DMS153 (cell line): Measurements from ENCODE around the gene OR51B5.
"Not testable (repeated sequence)": the region's sequence is repeated elsewhere in the genome, so short reads cannot be mapped to it uniquely, and the experiment has no call there.

ENCODE experiments used
- DNase-seq: peaks from one replicate; lab custom pipeline; 2025; lab: John Stamatoyannopoulos, UW

OR51B5 gene, protein sequence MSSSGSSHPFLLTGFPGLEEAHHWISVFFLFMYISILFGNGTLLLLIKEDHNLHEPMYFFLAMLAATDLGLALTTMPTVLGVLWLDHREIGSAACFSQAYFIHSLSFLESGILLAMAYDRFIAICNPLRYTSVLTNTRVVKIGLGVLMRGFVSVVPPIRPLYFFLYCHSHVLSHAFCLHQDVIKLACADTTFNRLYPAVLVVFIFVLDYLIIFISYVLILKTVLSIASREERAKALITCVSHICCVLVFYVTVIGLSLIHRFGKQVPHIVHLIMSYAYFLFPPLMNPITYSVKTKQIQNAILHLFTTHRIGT

DNA sequence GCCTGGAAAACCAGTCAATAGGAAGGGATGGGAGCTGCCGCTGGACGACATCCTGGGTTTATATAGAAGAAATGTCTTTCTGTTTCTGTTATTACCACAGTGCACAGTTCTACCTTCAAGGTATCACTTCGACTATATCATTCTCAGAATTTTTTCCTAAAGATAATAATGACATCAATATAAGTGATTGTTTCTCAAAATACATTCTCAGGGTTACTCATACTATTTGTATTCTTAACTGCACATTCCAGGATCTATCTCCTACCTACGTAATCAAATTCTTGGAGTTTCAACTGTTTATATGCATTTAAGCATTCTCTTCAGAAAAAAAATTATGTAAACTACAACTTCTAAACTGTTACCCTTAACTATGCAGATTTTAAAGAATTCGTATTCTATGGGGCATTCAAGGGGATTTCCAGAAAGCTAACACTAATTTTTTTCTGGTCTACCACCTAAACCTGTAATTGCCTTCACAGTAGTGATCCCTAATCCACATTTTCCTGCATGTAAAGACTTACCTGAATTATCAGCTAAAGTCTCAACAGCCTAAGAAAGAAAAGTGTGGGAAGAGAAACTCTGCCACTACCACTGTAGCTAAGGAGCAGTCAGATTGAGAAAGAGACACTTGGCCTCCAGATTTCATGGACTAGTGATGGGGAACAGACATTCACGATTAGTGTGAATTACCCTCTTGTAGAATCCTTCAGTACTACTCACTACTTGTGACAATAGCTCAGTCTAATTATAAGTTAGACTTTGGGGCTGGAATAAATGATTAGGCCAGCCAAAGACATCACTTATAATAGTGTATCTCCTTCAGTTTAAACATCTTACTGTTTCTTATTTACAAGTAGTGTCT, at the start of gene OR51B5:
Gene OR51B5, minus strand, starts transcription at position 51 of the 862 bp plus-strand sequence. Its CDS starts 0 bp downstream, at position 51.
- DNase-seq = no peak

DNA sequence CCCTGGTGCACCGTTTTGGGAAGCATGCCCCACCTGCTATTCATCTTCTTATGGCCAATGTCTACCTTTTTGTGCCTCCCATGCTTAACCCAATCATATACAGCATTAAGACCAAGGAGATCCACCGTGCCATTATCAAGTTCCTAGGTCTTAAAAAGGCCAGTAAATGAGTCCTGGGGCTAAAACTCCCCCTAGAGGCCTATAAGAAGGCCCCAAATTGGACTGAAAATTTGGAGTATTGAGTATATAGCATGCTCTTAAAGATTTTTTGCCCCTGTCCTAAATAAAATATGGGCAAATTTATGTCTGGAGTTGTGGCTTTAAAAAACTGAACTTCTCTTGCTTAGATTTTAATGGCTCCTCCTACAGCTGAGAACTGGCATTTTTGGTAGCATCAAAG, 46.9 kb upstream of the OR51B5 start:
- no peak for DNase-seq

- DNase-seq = no peak
Measured at GRCh38 chr11:5384335-5384734, 41.0 kb upstream of the OR51B5 start.

DNA sequence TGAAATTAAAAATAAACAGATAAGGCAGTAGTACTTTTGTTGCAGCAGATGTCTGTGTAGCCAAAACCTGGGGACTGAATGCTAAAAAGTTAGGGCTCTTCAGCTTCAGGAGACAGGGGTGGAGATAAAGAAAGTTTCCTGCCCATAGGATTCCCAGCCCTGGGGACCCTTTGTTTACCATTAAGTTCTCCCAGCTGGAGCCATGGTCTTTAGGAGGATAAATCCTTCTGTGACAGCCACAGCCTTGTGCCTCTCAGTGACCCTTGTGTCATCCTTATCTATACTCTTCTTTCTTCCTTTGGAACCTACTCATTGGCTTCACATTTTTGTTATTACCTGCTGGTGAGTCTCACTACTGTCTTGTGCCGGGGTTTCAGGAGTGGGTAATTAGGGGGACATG, 40.3 kb upstream of the OR51B5 start, which contains the start of gene OR51M1:
Gene OR51M1, plus strand, starts transcription at position 237 of the 400 bp plus-strand sequence. CDS start 5,587 bp downstream, outside the sequence.
- no peak for DNase-seq

DNA sequence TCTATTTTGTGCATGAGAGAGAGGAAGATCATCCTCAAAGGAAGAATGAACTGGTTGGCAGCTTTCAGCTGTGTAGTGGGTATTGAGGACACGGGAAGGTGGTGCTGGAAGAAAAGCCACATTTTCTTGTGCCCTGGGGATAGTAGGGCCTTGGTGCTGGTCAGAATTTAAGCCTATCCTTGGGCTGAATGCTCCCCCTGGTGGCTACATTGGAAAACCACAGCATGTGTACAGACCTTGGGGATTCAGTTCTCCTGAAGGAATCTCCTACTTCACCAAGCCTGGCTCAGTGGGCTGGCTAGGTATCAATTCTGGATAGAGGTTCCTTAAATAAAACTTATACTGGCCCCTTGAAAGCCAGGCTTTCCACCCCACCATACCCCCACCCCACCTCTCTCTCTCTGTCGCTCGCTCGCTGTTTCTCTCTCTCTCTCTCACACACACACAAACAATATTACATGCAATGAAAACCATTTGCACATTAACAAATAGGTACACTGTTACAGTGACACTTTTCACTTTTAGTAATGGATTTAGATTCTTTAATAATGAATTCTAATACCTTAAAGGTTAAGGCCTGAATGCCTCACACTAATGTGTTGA, 37.5 kb upstream of the OR51B5 start:
- DNase-seq = peak; percentile 29

GRCh38 chr11:5369789-5370188, 26.5 kb upstream of the OR51B5 start:
- DNase-seq = no peak

- DNase-seq = no peak
Measured at GRCh38 chr11:5368502-5369043, 25.2 kb upstream of the OR51B5 start.

DNA sequence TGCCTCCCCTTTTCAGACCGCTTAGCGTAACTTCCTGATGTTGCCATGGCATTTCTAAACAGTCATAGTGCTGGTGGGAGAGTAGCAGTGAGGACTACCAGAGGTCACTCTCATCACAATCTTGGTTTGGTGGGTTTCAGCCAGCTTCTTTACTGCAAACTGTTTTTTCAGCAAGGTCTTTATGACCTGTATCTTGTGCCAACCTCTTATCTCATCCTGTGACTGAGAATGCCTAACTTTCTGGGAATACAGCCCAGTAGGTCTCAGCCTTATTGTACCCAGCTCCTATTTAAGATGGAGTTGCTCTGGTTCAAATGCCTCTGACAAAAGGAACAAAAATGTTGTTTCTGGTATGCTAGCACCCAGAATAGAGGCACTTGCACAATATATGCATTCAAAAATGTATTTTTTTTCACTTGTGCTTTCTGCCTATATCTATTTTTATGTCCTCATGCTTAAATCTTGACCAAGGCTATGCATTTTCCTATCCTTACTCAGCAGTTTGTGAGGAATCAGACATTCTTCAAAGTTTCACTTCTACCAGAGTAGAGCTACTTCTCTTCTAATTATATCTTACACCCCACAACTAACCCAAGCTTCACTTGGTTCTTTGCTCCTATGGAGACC, 24.2 kb upstream of the OR51B5 start:
- DNase-seq = no peak

GRCh38 chr11:5366856-5367255, 23.5 kb upstream of the OR51B5 start:
- DNase-seq = no peak

DNA sequence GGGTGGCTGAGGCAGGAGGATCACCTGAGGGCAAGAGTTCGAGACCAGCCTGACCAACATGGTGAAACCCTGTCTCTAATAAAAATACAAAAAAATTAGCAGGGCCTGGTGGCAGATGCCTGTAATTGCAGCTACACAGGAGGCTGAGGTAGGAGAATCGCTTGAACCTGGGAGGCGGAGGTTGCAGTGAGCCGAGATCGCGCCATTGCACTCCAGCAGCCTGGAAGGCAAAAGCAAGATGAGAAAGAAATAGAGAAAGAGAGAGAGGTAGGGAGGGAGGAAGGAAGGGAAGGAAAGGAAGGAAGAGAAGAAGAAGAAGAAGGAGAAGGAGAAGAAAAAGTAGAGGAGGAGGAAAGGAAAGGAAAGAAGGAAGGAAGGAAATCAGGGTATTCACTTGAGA, 23.0 kb upstream of the OR51B5 start:
- DNase-seq = not testable (repeated sequence)

GRCh38 chr11:5364214-5364613, 20.9 kb upstream of the OR51B5 start:
- DNase-seq = no peak

GRCh38 chr11:5363679-5364078, 20.4 kb upstream of the OR51B5 start:
- no peak for DNase-seq

DNA sequence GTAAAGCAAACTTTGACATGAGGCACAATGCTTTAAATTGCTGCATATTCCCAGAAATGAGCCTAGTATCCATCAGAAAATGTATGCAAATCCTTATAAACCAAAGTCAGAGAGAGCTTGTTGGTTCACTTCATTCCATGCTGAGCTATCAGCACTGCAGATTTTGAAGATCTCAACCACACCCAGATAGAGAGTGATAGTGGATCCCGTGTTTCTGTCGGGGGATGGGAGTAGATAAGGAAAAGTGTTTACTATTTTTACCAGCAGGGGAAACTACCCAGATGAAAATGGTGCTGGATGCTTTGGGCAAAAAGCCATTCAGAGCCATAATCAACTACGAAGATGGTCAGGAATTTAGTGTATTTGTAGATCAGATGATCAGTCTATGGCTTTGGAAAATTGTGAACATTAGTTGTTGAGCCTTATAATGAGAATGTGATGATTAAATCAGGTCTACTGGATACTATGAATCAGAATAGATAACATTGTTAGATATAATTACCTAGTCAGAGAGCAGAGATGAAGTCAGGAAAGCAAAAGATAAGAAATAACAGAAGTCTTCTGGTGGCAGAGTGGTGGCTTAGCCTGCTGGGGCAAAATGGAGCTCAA, 18.8 kb upstream of the OR51B5 start:
- no peak for DNase-seq

GRCh38 chr11:5356031-5356430, 12.7 kb upstream of the OR51B5 start:
- DNase-seq = not testable (repeated sequence)

DNA sequence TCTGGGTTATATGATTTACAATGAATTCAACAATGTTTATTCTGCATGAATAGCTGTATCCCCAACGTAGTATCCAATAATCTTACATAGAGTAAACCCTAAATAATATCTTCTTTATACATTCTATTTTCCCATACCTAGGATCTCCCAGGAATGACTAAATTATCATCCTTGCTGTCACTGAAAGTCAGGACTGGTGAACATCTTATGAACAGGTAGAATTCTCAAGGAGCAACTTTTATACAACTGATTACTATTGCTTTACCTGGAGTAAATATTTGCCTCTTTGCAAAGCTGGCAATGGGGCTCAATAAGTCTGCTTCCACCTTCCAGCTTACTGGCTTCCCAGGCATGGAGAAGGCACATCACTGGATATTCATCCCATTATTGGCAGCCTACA, 7.9 kb upstream of the OR51B5 start, which contains the start of gene OR51B6:
Gene OR51B6, plus strand, starts transcription at position 301 of the 400 bp plus-strand sequence. Its CDS starts 0 bp downstream, at position 301.
- DNase-seq = no peak

DNA sequence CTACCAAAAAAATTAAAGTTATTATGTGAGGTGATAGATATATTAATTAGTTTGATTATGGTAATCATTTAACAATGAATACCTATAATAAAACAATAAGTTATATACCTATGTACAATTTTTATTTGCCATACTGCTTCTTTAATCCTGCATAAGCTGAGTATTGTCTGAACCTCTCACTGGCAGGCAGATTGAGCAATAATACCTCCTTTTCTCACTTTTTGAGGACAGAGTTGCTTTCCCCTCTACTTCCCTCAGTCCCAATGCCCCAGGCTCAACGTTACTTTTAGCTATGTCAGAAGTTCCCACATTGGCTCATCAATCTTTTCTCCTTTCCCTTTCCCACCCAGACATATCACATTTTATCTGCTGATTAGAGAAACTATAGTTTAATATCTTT, 6.2 kb upstream of the OR51B5 start:
- DNase-seq = no peak

DNA sequence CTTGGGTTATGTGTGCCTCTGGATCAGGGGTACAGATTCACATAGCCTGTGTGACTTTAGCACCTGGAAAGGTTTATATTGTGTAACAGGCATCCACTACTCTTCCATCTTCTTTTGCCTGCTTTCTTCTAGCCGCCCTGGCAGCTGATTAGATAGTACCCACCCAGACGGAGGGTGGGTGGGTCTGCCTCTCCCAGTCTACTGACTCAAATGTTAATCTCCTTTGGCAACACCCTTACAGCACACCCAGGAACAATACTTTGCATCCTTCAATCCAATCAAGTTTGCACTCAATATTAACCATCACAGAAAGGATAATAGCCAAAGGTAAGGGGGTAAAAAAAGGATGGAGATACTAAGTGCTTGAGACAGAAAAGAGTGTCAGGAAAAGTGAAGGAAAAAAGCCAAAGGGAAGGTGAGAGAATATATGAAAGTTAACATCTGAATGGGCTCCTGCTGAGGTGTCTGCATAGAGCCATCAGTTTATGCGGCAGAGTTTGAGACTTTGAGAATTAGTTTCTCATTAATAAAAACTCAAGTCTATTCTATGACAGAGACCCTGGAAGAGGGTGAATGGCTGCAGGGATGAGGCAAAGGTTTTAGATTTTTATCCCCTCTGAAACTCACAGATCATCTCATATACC, 5.3 kb upstream of the OR51B5 start:
- no peak for DNase-seq

- no peak for DNase-seq
Measured at GRCh38 chr11:5345831-5346230, 2.5 kb upstream of the OR51B5 start.

DNA sequence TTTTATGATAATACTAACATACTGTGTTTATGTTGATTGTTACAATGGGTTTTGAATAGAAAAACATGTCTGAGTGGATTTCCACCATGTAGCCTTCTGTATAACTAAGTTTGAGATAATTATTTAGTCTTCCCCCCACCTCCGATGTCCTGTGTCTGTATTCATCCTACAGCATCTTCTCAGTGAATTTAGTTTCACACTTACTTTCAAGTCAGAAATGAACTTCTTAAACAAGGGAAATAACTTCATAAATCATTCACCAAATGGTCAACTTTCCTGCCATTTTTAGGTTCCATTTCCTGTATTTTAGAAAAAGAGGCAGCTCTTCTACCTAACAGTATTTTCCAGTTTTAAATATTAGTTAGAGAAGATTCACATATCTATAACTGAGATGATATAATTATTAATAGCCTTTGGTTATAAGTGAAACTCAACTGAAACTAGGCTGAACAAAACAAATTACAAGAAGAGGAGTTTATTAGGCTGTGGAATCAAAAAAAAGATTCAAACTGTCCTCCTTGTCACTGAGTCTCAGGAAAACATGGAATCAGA, 3.5 kb downstream of the OR51B5 start:
- DNase-seq = no peak

- not testable (repeated sequence) for DNase-seq
Measured at GRCh38 chr11:5337253-5337652, 6.1 kb downstream of the OR51B5 start.

- no peak for DNase-seq
Measured at GRCh38 chr11:5336331-5336730, 7.0 kb downstream of the OR51B5 start.
